Gastroesophageal sphincter (tissue), 3 donors: Measurements from ENCODE around the gene ZFYVE9.

ENCODE experiments used
- EP300 ChIP-seq: sonication (generic); formaldehyde crosslinking; IDR thresholded peaks from one replicate; pipeline ENCODE4 v1.6.1; 2017; ENCODE audit warnings: antibody characterized with exemption, mild to moderate bottlenecking
- POLR2A ChIP-seq, 2 donors: fragments of 450-650 bp; IDR thresholded peaks; one replicate each; pipeline ENCODE4 v1.6.1; 2017; ENCODE audit warnings: antibody characterized with exemption in 2 of 2, mild to moderate bottlenecking in 2 of 2, moderate library complexity in 1 of 2
- POLR2AphosphoS5 ChIP-seq: sonication (generic); formaldehyde crosslinking; IDR thresholded peaks from one replicate; pipeline ENCODE4 v1.6.1; 2017; ENCODE audit warnings: antibody characterized with exemption
- TF ChIP-seq, protein P1 (sequence below), 4 experiments: fragments of 200-600 bp in 2 of 4; fragments of 450-650 bp in 2 of 4; sonication (generic) in 1 of 4; IDR thresholded peaks; one replicate each; pipeline ENCODE4 v1.5.1; 2017 to 2019; ENCODE audit warnings: antibody characterized with exemption in 4 of 4, mild to moderate bottlenecking in 2 of 4, moderate library complexity in 2 of 4

- TF ChIP-seq POLR2A (IDR thresholded peaks at IDR 0.05) (peak; percentile 91 to 94), EP300 (no peak), POLR2AphosphoS5 (peak; percentile 92)
- TF ChIP-seq, protein P1, sequence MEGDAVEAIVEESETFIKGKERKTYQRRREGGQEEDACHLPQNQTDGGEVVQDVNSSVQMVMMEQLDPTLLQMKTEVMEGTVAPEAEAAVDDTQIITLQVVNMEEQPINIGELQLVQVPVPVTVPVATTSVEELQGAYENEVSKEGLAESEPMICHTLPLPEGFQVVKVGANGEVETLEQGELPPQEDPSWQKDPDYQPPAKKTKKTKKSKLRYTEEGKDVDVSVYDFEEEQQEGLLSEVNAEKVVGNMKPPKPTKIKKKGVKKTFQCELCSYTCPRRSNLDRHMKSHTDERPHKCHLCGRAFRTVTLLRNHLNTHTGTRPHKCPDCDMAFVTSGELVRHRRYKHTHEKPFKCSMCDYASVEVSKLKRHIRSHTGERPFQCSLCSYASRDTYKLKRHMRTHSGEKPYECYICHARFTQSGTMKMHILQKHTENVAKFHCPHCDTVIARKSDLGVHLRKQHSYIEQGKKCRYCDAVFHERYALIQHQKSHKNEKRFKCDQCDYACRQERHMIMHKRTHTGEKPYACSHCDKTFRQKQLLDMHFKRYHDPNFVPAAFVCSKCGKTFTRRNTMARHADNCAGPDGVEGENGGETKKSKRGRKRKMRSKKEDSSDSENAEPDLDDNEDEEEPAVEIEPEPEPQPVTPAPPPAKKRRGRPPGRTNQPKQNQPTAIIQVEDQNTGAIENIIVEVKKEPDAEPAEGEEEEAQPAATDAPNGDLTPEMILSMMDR (IDR thresholded peaks at IDR 0.05) = peak in 3 of 4 experiments; percentile 38 to 61 (median 53)
Observed at GRCh38 chr1:52365746-52366516, 224.0 kb downstream of the ZFYVE9 start, which contains the start of gene CC2D1B.
